A673 (cell line): ENCODE data around the gene TENM4. TPM values are rescaled to one million over a fixed set of nuclear protein-coding genes. Genes with fewer than 3 reads are reported as not detected.

Experiments
- BruUV-seq: library from RNA; stranded (reverse); fragments of 400-500 nt; replicated peaks from 2 replicates; lab custom pipeline; 2021; lab: Mats Ljungman, UMichigan
- CTCF ChIA-PET: fragments of 300-600 bp; sonication (Branson Sonifier 250); formaldehyde crosslinking; loops from one replicate; lab custom pipeline; 2022; ENCODE audit warnings: antibody characterized with exemption; lab: Charles Lee
- POLR2A ChIA-PET: fragments of 300-600 bp; sonication (Branson Sonifier 250); formaldehyde crosslinking; loops from one replicate; lab custom pipeline; 2022; ENCODE audit warnings: antibody characterized with exemption; ENCODE audit not compliant: low non-redundant PET; lab: Charles Lee
- DNase-seq: peaks from one replicate; pipeline ENCODE4 v3.0.0-alpha.2; 2015; ENCODE audit warnings: low spot score
- H3K27ac ChIP-seq: fragments of 200-600 bp; sonication (generic); 2 replicates; pipeline ENCODE4 v1.5.1; 2016; ENCODE audit warnings: mixed run types, low read depth, mild to moderate bottlenecking, mixed read lengths, antibody characterized with exemption, low read length; ENCODE audit not compliant: poor library complexity, severe bottlenecking
- H3K27me3 ChIP-seq: fragments of 200-600 bp; sonication (generic); replicated peaks from 2 replicates; pipeline ENCODE4 v1.6.1; 2017; ENCODE audit warnings: mixed run types, low read depth, mild to moderate bottlenecking, mixed read lengths, antibody characterized with exemption, low read length; ENCODE audit not compliant: insufficient read depth, poor library complexity
- H3K36me3 ChIP-seq: fragments of 200-600 bp; sonication (generic); 2 replicates; pipeline ENCODE4 v1.6.1; 2016; ENCODE audit warnings: mixed run types, mild to moderate bottlenecking, mixed read lengths, antibody characterized with exemption, low read length; ENCODE audit not compliant: insufficient read depth, poor library complexity, severe bottlenecking
- H3K4me1 ChIP-seq: fragments of 200-600 bp; sonication (generic); 2 replicates; pipeline ENCODE4 v1.6.1; 2017; ENCODE audit warnings: mixed run types, mild to moderate bottlenecking, mixed read lengths, antibody characterized with exemption, low read length; ENCODE audit not compliant: insufficient read depth, poor library complexity, severe bottlenecking
- H3K4me3 ChIP-seq: fragments of 200-600 bp; sonication (generic); 2 replicates; pipeline ENCODE4 v1.5.1; 2016; ENCODE audit warnings: low read depth, mixed run types, mild to moderate bottlenecking, mixed read lengths, low read length; ENCODE audit not compliant: poor library complexity, severe bottlenecking
- H3K9me3 ChIP-seq: fragments of 200-600 bp; sonication (generic); 2 replicates; pipeline ENCODE4 v1.6.1; 2016; ENCODE audit warnings: mixed run types, low read depth, mild to moderate bottlenecking, mixed read lengths, antibody characterized with exemption, low read length; ENCODE audit not compliant: poor library complexity, severe bottlenecking
- EZH2 ChIP-seq: fragments of 200-600 bp; sonication (generic); IDR thresholded peaks from 2 replicates; pipeline ENCODE4 v1.6.1; 2017; ENCODE audit warnings: borderline replicate concordance, low read depth, mild to moderate bottlenecking, mixed read lengths, antibody characterized with exemption, low read length; ENCODE audit not compliant: poor library complexity, severe bottlenecking
- intact Hi-C: fragments of 100-400 bp; cut with micrococcal nuclease; formaldehyde crosslinking; loops from one replicate; pipeline ENCODE4 v1.10.0; 2022; ENCODE audit not compliant: unreplicated experiment
- total RNA-seq: library from RNA; stranded (reverse); gene quantifications from 2 replicates; pipeline ENCODE4 v1.2.3, GENCODE V29; 2021
- TF ChIP-seq, protein P1 (sequence below): fragments of 300-800, 200-600 bp; sonication (generic); conservative IDR thresholded peaks from 2 replicates; pipeline ENCODE4 v1.5.1; 2017; ENCODE audit warnings: low read depth, mild to moderate bottlenecking, antibody characterized with exemption, low read length, moderate library complexity, mixed read lengths

The TENM4 gene
- total RNA-seq, 1 experiment from 2014 or later: 0.11 TPM

DNA sequence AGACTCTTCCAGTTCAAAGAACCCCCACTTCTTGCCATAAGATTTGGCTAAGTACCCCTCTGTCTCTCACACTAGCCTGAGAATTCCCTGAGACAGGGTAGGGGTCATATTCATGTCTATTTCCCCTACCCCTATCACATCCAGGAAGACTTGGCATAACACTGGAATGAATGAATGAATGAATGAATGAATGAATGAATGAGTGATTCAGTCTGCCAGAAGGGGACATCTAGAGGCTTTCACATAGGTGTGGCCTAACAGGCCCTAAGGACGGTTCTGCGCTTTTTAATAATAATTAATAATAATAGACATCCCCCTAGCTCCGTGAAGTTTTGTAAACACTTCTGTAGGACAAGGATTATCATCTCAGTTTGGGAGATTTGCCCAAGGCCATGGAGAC, 415.7 kb downstream of the TENM4 start:
- Histone ChIP-seq H3K9me3 (no peaks in the 10 kb centered on the region), H3K4me3 (no peak overlapping the region), H3K27ac (no peak overlapping the region), H3K36me3 (no peaks in the 10 kb centered on the region), H3K27me3 (no peaks in the 10 kb centered on the region), H3K4me1 (no peaks in the 10 kb centered on the region)
- ChIA-PET CTCF (no interaction called here), POLR2A (no interaction called here)
- DNase-seq: no peak
- TF ChIP-seq, protein P1, sequence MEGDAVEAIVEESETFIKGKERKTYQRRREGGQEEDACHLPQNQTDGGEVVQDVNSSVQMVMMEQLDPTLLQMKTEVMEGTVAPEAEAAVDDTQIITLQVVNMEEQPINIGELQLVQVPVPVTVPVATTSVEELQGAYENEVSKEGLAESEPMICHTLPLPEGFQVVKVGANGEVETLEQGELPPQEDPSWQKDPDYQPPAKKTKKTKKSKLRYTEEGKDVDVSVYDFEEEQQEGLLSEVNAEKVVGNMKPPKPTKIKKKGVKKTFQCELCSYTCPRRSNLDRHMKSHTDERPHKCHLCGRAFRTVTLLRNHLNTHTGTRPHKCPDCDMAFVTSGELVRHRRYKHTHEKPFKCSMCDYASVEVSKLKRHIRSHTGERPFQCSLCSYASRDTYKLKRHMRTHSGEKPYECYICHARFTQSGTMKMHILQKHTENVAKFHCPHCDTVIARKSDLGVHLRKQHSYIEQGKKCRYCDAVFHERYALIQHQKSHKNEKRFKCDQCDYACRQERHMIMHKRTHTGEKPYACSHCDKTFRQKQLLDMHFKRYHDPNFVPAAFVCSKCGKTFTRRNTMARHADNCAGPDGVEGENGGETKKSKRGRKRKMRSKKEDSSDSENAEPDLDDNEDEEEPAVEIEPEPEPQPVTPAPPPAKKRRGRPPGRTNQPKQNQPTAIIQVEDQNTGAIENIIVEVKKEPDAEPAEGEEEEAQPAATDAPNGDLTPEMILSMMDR: no peak
- TF ChIP-seq EZH2: no peak
- no TSS peak for BruUV-seq
- intact Hi-C loops: no loop called here

DNA sequence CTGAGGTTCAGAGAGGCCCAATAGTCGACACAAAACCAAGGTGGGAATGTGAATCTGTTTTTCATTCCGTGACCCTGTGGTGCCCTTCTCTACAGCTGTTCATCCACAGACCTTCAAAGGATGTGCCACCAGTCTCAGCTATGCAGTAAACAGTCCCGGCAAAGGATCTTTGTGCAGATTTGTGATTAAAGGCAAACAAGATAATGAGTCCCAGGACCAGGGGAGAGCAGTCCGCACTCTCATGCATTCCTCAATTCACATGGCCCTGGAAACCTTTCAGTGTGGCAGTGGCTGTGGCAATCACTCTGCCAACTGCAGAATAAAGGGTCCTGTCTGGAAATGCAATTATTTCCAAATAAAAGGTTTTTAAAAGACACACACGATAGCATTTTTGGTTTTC, 418.6 kb downstream of the TENM4 start:
- Histone ChIP-seq H3K4me3 (no peak overlapping the region), H3K9me3 (no peaks in the 10 kb centered on the region), H3K27me3 (no peaks in the 10 kb centered on the region), H3K4me1 (no peaks in the 10 kb centered on the region), H3K36me3 (no peaks in the 10 kb centered on the region), H3K27ac (no peak overlapping the region)
- TF ChIP-seq EZH2: no peak
- TF ChIP-seq, protein P1: no peak
- intact Hi-C loops: no loop called here
- no peak for DNase-seq
- CTCF ChIA-PET: no interaction called here
- BruUV-seq: no TSS peak
- POLR2A ChIA-PET: no interaction called here

- no TSS peak for BruUV-seq
- ChIA-PET CTCF (no interaction called here), POLR2A (no interaction called here)
- no peaks in the 10 kb centered on the region for H3K4me1 ChIP-seq
- H3K4me3 ChIP-seq: no peak overlapping the region
- intact Hi-C loops: no loop called here
- H3K27me3 ChIP-seq: no peaks in the 10 kb centered on the region
- H3K27ac ChIP-seq: no peak overlapping the region
- DNase-seq: no peak
- H3K9me3 ChIP-seq: no peaks in the 10 kb centered on the region
- TF ChIP-seq, protein P1: no peak
- TF ChIP-seq EZH2: no peak
- no peaks in the 10 kb centered on the region for H3K36me3 ChIP-seq
Measured at GRCh38 chr11:79021601-79022000, 419.2 kb downstream of the TENM4 start.
